H1 (cell line): ENCODE results near the gene CFAP20.

Experiments used
- CTCF ChIP-seq, 3 experiments: IDR thresholded peaks; 1 replicate in 2 of 3; 2 replicates in 1 of 3; pipeline versions ENCODE4 v1.5.1 to v1.6.1; 2011; ENCODE audit warnings: low read length in 3 of 3, mild to moderate bottlenecking in 3 of 3, inconsistent platforms in 2 of 3, low read depth in 1 of 3, moderate library complexity in 1 of 3; ENCODE audit not compliant: insufficient read depth in 1 of 3; ENCODE audit errors: control extremely low read depth in 1 of 3
- YY1 ChIP-seq: IDR thresholded peaks from 2 replicates; pipeline ENCODE4 v1.6.1; 2011; ENCODE audit warnings: low read depth, mild to moderate bottlenecking, low read length

- no peak for TF ChIP-seq CTCF (IDR thresholded peaks at IDR 0.05; ENCODE audit: control extremely low read depth in 1 of 3, insufficient read depth in 1 of 3, low read depth in 1 of 3, low read length in 3 of 3)
- no peak for TF ChIP-seq YY1
Observed at GRCh38 chr16:58121132-58121531, 8.0 kb downstream of the CFAP20 start.
